Neural cell (in vitro differentiated cells): ENCODE data around the gene MORF4L2.

ENCODE experiments used
- CTCF ChIP-seq: fragments of 450-650 bp; IDR thresholded peaks from 2 replicates; pipeline ENCODE4 v1.5.1; 2014; ENCODE audit warnings: antibody characterized with exemption, mild to moderate bottlenecking, moderate library complexity; ENCODE audit not compliant: poor library complexity, severe bottlenecking
- EZH2 ChIP-seq: fragments of 200-600, 300-800 bp; shearing (Covaris generic), sonication (generic); IDR thresholded peaks from 2 replicates; pipeline ENCODE4 v1.6.1; 2014; ENCODE audit warnings: antibody characterized with exemption, low read length, borderline replicate concordance, mild to moderate bottlenecking; ENCODE audit not compliant: insufficient read depth, poor library complexity, severe bottlenecking
- POLR2AphosphoS5 ChIP-seq: IDR thresholded peaks from 2 replicates; pipeline ENCODE4 v1.6.1; 2012

- TF ChIP-seq EZH2 = no peak
- no peak for TF ChIP-seq CTCF
- TF ChIP-seq POLR2AphosphoS5 = no peak
Observed at GRCh38 chrX:103669745-103670144, 16.8 kb downstream of the MORF4L2 start.
